Ovary (tissue), 3 donors: ENCODE results near the gene PDE3A.

Source experiments
- CTCF ChIP-seq, 3 donors: fragments of 450-650 bp in 2 of 3; fragments of 200-600 bp in 1 of 3; IDR thresholded peaks; one replicate each; pipeline versions ENCODE4 v1.5.1 to v1.8.0; 2016 to 2022; ENCODE audit warnings: antibody characterized with exemption in 3 of 3, mild to moderate bottlenecking in 1 of 3
- EP300 ChIP-seq: sonication (generic); formaldehyde crosslinking; IDR thresholded peaks from one replicate; pipeline ENCODE4 v1.6.1; 2017; ENCODE audit warnings: antibody characterized with exemption
- POLR2A ChIP-seq: fragments of 450-650 bp; IDR thresholded peaks from one replicate; pipeline ENCODE4 v1.6.1; 2017; ENCODE audit warnings: antibody characterized with exemption, mild to moderate bottlenecking, moderate library complexity
- donor health status: DM: no; HTN: no; CAD: no.

GRCh38 chr12:20494851-20495250 lies 126.5 kb downstream of the PDE3A start:
- TF ChIP-seq EP300 = no peak
- TF ChIP-seq CTCF (IDR thresholded peaks at IDR 0.05) = no peak
- TF ChIP-seq POLR2A = no peak
